Measurements from ENCODE around the gene TMEM63C.

GRCh38 chr14:77177702-77178101 is 3.9 kb upstream of the TMEM63C start:
- no peak for TF ChIP-seq CTCF (IDR thresholded peaks at IDR 0.05)
- no peak for TF ChIP-seq POLR2A (IDR thresholded peaks at IDR 0.05)
